ENCODE data around the gene SNRPD3.
"Not testable (repeated sequence)": the region's sequence is repeated elsewhere in the genome, so short reads cannot be mapped to it uniquely, and the experiment has no call there.

SNRPD3 gene

DNA sequence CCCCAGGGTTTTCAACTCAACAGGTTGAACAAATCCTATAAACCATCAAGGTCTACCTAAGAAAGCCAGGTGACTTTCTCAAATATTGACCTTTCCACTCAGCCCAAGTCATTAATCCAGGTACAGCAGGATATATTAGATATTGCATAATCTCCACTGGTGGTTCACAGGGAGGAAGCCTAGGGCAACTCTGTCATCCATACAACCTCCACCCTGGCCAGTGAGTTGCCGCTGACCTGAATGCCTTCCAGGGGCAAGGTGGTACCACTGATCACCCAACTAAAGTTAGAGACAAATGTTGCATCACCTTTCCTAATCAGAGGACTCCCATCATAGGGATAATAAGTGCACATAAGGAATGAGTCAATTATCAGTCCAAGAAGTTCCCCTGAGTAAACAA, 23.7 kb upstream of the SNRPD3 start:
- DNase-seq (ENCODE audit: low read depth in 2 of 3, low spot score in 2 of 3): no peak

DNA sequence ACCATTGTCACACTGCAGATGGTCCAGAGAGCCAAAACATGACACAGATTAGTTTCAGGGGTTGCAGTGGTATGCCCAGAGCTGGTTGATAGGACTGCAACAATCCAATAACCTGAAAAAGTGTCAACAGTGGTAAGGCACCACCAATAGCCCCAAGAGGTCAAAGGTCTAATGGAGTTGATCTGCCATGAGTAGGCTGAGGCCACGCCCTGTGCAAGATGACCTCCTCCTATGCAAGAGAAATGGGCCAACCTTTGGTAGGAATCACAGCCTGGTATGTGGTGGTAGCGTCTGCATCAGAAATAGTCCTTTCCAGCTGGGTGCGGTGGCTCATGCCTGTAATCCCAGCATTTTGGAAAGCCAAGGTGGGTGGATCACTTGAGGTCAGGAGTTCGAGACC, 20.5 kb upstream of the SNRPD3 start:
- DNase-seq (ENCODE audit: low read depth in 2 of 3, low spot score in 2 of 3): no peak

DNA sequence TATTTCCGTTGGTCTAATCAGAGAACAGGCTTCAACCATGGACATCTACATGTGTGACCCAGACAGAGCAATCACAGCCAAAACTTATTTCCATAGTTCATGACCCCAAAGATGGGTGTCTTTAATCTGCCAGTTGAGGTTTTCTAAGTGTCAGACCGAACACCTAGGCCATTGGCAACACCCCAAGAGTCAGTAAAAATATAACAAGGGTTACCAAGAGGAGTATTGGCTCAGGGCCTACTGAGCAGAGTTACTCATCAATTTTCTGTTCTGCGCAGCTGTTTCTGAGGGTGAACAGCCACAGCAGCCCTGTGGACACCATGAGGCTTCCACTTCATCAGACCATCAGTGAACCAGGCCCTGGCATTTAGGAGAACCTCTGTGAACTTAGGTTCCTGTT, 19.7 kb upstream of the SNRPD3 start:
- DNase-seq (ENCODE audit: low read depth in 2 of 3, low spot score in 2 of 3): no peak

DNA sequence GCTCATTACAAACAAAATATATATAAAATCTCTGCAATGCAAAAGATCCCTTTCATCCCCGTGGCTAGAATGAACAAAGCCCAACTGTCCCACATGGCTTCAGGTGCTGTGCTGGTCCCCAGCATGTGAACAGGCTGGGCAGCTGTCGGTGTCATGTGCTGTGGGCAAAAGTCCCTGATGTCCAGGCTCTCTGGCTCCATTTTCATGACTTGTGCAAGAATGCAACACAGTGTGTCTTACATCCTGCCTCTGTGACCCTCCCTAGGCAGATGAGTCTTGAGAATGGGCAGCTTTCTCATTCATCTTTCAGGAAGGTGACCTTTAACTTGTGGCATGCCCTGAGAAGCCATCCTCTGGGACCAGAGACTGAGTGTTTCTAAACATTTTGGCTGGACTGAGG, 15.3 kb upstream of the SNRPD3 start:
- DNase-seq (ENCODE audit: low read depth in 2 of 3, low spot score in 2 of 3): no peak

DNA sequence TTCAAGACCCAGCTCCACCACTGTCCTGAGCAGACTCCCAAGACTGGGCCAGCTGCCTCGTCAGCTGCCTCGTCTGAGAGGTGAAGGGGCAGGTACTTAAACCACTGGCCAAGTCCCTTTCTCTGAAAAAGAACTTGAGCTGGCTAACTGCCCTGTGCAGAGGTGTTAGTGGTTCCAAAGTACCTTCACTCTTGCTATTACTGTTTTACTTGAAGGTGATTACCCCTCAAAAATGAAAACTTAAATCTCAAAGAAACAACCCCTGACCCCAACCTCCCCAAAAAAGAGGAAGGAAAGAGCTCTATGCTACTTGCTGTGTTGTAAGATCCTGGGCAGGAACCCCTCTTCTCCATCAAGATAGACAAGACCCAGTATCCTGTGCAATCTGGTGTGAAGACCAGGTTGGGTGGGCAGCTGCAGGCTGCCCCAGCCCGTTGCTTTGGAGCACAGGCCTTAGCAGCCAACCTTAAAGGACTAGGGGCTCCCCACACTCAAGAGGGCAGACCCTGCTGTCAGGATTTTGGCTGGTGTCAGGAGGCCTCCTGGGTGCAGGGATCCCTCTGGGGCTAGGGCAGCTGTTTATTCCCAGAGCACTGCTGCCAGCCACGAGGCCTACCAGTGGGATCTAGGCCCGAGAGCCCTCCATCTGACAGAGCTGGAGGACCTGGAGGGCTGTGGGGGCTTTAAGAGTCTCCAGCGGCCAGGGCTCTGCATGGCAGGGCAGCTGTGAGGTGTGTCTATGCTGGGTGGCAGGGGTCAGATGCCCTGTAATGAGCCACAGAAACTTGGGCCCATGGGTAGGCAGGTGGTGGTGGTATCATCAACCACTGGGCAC, 13.9 kb upstream of the SNRPD3 start:
- no peak for DNase-seq (ENCODE audit: low read depth in 2 of 3, low spot score in 2 of 3)

DNA sequence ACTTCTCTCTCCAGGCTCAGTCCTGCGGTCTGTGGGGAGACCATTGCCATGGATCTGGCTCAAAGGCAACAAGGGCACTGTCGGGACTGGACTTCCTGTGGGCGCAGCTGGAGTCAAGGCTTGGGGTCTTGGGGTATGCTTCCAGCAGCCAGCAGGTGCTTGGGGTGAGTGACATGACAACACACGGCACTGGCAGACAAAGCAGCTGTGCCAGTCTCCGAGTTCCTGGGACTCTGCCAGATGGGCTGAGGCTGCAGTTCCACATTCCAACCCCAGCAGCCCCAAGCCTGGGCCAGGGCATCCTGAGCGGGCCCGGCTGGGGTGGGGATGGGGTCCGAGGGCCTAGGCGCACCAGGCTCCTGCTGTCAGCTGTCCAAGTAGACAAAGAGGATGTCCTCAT, 13.2 kb upstream of the SNRPD3 start:
- DNase-seq (ENCODE audit: low read depth in 2 of 3, low spot score in 2 of 3): no peak

DNA sequence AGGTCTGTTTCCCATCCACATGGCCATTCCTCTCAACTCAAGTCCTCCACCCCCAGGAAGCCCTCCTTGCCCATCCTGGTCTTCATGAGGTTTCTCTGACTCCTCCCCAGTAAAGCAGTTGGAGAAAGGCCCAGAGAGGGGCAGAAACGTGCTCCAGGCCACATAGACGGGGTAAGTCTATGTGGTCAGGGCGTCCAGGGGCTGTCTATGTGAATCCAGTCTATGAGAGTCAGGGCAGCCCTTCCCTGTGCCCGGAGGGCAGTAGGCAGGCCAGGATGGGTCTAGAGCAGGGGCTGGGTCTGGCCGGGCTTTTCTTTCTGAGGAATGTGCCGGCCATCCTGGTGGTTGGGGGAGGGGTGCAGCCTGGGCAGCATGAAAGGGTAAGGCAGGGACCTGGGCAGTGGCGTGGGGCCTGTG, 12.6 kb upstream of the SNRPD3 start:
- DNase-seq (ENCODE audit: low read depth in 2 of 3, low spot score in 2 of 3): no peak

DNA sequence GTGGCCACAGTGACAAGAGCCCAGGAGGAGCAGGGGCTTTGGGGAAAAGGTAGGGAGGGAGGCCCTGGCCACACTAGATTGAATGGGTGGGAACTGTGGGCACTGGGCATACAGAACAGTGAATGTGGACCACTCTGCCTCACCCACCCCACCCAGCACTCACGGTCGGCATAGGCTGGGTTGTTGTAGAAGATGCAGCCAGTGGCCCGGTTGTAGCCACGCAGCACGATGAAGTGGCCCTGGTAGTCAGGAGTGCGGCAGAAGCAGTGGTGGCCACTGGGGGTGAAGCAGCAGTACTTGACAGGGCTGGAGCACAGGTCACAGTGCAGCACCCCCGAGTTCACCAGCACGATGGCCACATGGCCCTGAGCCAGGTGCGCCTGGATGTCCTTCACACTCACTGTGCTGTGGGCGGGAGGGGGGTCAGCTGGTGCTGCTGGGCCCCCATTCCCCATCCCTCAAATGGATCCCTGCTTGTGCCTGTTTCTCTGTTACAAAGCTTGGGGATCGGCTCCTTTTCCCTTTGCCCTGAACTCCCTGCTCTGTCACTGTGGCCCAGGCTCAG, 12.0 kb upstream of the SNRPD3 start:
- no peak for DNase-seq (ENCODE audit: low read depth in 2 of 3, low spot score in 2 of 3)

DNA sequence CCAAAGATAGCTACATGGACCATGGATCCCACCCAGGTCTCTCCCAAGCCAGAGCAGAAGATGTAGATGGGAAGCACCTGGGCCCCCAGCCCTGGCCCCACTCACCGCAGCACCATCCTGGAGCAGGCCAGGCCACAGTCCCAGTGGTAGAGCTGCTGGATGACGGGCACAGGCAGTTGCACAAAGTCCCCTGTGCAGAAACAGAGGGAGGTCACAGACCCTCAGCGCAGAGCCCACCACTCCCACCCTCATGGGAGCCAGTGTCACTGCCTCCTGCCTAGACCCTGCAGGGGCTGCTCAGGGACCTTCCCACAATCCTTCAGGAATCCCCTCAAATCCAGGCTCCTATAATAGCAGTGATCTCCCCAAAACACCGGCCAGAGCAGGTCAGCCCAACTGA, 7.0 kb upstream of the SNRPD3 start:
- DNase-seq (ENCODE audit: low read depth in 2 of 3, low spot score in 2 of 3): no peak

DNA sequence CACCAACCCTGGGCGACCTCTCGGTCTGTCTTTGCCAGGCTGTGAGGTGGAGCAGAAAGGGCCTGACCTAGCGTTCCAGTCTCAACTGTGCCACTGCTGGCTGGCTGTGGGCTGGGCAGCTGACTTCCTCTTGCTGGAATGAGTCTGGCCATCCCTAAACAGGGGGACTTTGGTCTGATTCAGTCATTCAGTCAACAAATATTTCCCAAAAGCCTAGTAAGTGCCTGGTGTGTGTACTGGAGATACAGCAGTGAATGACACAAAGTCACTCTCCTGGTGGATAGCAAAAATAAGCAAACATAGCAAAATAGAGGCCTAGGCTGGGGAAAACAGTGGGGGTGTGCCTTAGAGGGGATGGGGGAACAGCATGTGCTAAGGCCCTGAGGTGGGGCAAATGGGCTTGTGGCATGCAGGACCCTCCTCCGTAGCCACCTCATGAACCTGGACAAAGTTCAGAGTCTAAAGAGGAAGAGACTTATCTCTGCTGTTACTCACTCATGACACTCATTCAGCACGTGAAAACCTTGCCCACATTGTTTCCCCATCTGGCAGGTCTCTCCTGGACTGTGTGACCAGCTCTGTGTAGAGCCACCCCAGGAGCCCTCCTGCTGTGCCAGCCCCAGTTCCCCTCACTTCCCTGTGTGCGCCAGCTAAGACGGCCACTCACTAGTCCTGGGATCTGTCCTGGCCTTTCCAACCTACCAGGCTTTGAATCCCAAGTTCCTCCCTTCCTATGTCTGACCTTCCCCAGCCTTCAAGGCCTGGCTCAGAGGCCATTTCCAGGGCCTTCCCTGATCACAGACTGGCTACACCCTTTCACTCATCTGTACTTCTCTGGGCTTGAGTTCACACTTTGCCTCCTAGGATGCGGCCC, 5.5 kb upstream of the SNRPD3 start:
- no peak for DNase-seq (ENCODE audit: low read depth in 2 of 3, low spot score in 2 of 3)

DNA sequence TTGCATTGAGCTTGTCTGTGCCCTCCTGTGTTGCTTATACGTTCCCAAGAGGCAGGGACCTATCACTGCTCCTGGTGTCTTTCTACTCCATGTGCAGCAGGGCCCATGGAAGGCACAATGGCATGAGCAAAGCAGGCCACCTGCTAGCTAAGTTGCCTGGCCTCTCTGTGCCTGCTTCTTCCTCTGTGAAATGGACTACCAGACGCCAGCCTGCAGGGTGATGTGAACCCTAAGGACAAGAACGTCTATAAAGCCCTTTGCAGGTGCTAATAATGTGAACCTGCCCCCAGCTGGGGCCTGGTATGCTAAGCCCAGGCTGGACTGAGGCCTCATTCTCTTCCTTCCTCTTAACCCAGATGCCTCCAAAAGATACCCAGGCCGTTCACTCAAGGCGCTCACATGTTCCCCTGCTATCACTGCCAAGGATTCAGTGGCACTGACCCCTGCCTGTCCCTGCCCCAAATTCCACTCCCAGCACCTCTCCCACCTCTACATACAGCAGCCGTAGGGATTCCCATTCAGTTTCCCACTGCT, 4.8 kb upstream of the SNRPD3 start:
- no peak for DNase-seq (ENCODE audit: low read depth in 2 of 3, low spot score in 2 of 3)

DNA sequence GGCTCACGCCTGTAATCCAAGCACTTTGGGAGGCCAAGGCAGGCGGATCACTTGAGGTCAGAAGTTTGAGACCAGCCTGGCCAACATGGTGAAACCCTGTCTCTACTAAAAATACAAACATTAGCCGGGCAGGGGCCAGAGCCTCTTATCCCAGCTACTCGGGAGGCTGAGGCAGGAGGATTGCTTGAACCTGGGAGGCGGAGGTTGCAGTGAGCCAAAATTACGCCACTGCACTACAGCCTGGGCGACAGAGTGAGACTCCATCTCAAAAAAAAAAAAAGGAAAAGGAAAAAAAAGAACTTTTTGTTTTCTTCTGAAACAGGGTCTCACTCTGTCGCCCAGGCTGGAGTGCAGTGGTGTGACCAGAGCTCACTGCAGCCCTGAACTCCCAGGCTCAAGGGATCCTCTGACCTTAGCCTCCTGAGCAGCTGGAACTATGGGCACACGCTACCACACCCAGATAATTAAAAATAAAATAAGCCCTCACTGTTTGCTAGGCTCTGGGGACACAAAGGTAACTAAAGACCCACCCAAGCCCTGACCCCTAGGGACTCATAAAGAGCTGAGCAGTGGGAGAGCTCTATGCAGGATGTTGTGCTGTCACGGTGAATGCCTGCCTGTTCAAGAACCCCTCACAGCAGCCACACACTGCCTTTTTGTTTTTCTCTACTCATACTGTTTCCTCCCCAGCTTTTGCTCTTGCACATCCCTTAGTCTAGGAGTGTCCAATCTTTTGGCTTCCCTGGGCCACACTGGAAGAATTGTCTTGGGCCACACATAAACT, 3.1 kb upstream of the SNRPD3 start:
- not testable (repeated sequence) for DNase-seq (ENCODE audit: low read depth in 2 of 3, low spot score in 2 of 3)

DNA sequence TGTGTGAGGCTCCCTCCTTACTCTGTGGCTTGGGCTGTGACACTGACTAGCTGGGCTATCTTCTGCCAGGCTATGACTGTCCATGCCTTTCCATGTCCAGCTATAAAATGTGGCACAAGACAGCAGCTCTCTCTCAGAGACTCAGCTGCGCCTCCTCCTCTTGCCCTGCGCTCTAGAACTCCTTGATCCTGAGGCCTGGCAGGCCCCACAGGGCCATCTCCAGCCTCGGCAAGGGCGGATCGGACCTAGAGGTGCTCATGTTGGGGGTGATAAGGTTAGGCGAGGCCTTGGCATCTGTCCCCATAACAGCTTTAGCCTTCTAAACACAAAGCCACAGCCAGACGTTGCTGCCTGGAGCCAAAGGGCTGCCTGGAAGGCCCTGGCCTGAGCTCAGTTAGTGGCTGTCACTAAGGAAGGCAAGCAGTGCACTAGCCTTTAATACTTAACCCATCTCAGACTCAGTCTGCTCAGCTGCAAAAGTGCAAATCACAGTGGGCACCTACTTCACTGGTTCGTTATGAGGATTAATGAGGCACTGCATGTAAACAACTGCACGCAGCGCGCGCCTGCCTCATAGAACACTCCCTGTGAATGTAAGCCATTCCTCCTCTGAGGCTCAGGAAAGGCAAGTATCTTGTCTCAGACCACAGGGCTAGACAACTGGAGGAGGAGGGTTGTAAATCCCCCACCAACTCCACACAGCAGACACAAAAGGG, 2.0 kb upstream of the SNRPD3 start:
- no peak for DNase-seq (ENCODE audit: low read depth in 2 of 3, low spot score in 2 of 3)

DNA sequence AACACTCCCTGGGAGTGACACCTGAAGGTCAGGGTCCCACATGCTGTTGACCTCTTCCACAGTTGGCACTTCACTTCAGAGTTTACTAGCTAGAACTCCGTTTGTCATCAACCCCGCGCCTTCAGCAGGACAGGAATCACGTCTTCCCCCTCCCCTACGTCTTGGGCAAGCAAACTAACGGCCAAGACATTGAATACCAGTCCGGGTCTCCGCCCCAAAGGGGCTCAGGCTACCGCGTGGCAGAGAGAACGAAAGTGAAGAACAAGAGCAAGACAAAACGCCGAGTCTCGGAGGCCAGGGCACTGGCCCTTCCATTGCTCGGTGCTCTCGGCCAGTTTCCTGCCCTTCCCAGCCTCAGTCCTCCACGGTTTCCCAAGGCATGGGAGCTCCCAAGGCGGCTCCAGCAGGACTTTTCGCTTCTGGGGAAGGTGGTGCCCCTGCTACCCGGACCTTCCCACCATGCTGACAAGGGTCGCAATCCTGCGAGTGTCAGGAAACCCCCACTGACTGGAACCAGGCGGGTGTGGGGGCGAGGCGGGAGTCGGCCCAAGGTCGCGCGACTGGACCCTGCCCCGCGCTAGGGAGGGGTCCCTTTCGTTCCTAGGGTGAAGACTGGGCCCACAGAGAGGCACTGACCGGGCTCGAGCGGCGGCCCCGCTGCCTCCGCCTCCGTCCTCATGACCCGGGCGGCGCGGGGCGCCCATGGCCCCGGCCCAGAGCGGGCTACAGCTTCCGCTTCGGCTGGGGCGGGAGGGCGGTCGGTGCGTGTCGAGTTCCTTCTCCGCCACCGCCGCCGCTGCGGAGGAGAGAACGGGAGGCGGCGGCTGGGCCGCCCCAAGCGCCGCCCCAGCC, 1.3 kb upstream of the SNRPD3 start, which contains the start of gene GUCD1:
Gene GUCD1 (minus strand): TSS at position 826 of the 852 bp plus-strand sequence. CDS start 147 bp downstream, at position 679.
- DNase-seq (ENCODE audit: low read depth in 2 of 3, low spot score in 2 of 3): peak; percentile 2 to 10 (median 6)

DNA sequence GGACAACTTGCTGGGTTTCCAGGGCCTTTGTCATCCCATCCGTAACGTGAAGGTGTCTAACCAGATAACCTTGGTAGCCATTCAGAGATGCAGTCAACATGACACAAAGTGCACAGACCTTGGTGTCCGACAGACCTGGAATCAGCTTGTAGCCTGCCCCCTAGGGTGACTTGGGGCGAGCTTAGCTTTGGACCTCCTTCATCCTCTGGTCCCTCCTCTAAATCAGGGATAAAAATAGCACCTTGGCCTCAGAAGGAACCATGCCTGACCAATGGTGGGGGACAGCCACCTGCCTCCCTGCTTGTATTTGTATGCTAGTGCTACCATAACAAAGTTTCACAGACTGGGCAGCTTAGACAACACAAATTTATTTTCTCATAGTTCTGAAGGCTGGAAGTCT, 3.7 kb downstream of the SNRPD3 start:
- DNase-seq (ENCODE audit: low read depth in 2 of 3, low spot score in 2 of 3): no peak

DNA sequence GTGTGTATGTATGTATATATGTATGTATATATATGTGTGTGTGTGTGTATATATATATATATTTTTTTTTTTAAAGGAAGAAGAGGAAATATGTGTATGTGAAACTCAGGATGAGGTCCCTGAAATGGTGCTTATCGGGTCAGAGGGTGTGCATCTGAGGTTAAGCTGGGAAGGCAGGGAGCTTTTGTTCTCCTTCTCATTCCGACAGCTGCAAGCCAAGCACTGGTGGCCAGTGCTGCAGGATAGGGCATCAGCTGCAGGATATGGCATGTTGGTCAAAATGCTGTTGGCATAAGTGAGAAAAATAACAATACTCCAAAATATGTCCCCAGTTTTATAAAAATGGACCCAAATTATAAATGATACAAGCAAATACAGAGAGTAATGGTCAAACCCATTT, 7.4 kb downstream of the SNRPD3 start:
- DNase-seq (ENCODE audit: low read depth in 2 of 3, low spot score in 2 of 3): no peak

DNA sequence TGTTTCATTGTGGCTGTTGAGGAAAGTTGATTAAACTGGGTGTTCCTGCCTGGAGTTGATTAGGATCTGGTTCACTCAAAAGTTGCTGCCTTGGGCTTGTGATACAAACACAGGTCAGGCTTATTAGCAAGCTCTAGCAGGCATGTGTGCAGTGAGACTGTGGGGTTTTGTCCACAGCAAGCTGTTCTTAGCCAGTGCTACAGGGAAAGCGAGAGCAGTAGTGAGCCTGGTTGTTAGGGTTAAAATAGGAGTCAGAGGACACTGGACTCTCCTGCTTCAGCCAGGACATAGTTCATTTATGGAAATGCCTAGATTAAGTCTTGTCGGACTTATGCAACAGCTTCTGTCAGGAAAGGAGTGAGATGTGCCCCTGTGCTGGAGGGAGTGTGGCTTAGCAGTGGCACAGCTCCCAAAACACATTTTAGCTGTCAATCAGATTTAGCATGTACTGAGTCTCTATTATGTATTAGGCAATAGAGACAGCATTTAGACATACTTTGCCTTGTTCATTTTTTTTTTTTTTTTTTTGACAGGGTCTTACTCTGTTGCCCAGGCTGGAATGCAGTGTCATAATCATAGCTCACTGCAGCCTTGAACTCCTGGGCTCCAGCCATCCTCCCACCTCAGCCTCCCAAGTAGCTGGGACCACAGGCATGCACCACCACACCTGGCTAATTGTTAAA, 8.7 kb downstream of the SNRPD3 start:
- DNase-seq (ENCODE audit: low read depth in 2 of 3, low spot score in 2 of 3): no peak

DNA sequence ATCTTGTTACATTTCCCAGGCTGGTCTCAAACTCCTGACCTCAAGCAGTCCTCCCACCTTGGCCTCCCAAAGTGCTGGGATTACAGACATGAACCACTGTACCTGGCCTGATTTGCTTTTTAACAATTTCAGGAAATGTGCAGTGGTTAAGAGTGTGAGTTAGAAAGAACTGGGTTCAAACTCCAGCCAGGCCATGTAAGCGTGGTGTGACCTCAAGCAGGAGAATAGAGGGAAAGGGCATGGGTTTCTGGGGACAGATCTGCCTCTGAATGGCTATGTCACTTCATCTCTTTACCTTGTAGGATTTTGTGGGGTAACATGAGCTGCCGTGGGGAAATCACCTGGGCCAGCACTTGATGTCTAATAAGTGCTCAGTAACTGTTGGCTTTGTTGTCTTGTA, 9.3 kb downstream of the SNRPD3 start:
- DNase-seq (ENCODE audit: low read depth in 2 of 3, low spot score in 2 of 3): no peak
